NCI-H345 treated with DMSO at 0.1 percent for 48 hours (cell line): Measurements from ENCODE around the gene OR52I1.

Experiments
- DNase-seq: peaks from one replicate; lab custom pipeline; 2025; ENCODE audit not compliant: unreplicated experiment; lab: John Stamatoyannopoulos, UW

OR52I1 gene

DNA sequence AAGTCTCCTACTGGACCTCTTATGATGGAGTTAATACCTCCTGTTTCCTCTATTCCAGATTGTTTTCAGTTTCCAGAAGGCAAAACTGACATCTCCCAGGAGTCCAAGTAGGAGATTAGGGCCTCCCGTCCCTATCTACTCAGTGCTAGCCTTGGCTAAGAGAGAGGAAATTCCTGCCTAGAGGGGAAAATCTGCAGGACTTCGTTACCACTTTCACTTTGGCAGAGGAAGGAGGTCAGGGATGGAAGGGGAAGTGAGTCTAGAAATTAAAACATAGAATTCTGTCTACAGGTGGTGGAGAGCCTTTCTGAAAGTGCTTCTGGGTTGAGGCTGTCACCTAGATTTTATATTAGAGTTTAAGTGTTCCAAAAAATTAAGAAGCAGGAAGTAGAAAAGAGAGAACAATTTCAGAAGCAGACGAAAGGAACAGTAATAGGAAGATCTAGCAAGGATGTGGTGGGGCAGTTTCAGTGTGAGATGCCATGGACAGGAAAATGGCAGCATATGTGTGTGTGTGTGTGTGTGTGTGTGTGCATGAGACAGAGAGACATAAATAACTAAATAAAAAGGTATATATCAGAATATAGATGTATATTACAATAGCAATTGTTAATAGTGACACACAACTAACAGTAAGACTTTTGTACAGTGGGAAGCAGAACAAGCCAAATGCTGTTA, 16.6 kb downstream of the OR52I1 start:
- no peak for DNase-seq

DNA sequence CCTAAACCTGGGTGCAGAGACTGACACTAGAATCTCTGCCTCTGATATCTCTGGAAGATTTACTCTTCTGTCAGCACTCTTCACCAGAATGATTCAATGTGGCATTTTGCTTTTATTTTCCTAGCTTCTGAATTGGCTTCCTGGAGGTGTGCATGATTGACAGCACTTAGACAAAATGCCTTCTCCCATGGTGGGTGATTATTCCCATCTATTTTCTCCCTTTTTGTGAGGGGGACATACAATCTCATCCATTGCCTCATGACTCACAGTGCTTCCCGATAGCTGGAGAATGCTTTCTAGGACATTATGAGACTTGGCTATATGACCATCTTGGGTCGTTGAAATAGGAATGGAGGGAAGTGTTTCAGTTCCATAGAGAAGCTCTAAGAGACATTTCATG, 18.1 kb downstream of the OR52I1 start:
- no peak for DNase-seq

DNA sequence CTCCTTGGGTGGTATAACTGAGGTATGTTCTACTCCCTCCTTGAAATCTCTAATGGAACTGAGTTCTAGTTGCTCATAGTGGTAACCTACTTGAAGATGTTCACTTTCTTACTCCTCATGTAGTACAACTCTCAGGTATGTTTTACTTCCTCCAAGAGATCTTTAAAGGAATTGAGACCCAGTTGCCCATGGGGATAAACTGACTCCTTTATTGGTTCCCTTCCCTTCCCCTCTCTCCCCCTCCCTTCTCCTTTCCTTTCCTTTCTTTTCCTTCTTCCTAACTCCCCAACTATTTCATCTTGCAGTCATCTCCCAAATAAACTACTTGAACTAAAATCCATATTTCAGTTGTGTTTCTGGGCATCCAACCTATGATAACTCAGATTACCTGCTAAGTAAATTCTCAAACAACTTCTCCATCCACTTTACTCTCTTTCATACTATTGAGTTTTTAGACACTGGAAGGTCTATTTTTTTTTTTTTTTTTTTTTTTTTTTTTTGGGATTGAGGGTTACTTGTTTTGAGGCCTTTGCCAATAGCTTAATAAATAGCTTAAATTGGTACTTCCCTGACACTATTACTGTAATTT, 22.1 kb downstream of the OR52I1 start:
- DNase-seq, result no peak

DNA sequence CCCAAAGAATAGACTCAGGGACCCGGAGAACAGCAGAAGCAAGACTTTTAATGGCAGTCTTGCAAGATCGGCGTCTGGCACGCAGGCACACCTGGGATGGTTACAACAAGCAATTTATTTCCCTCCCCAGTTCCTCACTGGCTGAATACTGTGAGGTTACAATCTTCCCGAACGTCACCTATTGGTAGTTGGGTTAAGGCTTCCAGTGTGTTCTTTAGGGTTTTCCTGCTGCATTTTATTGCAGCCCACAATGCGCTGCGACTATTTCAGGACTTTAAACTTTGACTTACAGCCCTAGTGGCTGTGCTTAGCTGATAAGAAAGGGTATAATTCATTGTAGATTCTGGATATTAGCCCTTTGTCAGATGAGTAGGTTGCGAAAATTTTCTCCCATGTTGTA, 25.7 kb downstream of the OR52I1 start:
- DNase-seq, result no peak

DNA sequence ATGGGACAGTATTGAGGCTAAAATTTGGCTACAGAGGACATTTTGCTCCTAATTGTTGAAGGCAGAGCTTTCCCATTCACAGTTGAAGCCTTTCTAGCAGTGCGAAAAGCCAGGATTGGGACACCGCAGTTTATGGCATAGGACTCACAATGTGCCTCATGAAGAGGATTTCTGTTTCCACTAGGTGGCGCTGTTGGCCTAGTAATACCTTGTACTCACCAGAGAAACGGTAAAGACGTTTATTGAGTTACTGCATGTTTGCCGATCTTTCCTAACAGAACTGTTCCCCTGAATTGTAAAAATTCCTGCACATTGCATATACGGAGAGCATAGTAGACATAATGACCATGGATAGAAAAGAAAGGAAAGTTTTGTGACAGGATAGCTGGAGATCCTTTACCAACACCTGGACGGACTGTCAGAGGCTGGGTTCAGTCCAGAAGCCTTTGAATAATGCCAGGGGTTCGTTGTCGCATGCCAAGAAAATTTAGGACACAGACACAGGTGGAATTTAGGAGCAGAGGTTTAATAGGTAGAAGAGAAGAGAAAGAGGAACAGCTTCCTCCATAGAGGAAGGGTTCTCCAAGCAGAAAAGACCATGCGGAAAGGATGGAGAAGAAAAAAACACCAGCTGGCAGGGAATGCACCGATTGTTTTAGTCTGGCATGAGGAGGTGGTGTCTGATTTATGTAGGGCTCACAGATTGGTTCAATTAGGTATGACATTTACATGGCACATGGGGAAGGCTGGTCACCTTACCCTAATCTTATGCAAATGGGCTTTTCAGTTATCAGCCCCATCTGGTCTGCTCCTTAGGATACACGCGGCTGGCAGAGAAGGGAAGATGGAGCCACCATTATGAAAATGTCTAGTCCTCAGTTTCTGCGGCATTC, 32.6 kb downstream of the OR52I1 start:
- peak; percentile 80 for DNase-seq

DNA sequence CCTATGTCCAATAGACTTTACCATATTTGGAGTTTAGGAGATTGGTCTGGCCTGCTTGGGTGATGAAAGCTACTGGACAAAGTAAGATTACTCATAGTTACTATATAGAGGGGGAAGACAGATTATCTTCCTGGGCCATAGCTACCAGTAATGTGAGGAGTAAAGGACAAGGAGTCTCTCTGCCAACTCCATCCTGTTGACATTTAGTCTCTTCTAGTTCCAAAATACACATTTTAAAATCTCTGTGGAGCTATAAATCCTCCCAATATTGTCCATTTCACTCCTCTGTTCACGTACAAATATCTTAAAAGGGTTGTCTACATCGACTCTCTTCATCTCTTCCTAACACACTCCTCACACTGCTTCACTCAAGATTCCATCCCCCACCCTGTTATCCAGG, 42.3 kb downstream of the OR52I1 start:
- DNase-seq, result no peak

DNA sequence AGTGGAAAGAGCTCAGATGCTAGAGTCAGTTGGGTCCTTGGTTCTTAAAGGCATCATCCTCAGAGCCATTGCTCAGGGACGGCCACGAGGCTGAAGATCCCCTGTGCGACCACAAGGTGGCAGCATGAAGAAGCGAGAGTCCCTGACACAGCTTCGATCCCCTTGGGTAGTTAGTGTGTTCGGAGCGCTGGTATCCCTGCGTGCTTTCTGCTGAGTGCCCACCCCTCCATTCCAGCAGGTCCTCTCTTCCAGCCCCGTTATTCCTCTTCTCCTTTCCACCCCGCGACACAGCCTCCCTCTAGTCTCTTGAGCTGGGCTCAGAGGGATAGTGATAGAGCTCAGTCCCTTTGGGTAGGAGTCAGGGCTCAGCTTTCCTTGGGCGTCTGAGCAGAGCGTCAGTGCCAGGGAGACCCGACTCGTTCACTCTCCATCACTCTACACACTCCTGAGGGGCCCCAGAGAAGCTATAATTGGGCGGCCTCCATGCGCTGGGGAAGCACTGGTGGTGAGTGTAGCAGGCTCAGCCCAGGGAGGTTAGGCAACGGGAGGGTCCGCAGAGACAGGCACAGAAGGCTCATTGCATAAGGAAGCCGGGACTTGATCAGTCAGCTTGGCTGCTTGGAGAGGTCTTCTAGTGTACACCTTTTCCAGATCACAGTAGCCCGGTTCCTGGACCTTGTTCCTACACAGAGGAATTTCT, 43.3 kb downstream of the OR52I1 start, which contains the start of gene OR51D1:
OR51D1 (plus strand) TSS at position 516 of the 700 bp plus-strand sequence. CDS start 2,314 bp downstream, outside the sequence.
- DNase-seq, result peak; percentile 51

DNA sequence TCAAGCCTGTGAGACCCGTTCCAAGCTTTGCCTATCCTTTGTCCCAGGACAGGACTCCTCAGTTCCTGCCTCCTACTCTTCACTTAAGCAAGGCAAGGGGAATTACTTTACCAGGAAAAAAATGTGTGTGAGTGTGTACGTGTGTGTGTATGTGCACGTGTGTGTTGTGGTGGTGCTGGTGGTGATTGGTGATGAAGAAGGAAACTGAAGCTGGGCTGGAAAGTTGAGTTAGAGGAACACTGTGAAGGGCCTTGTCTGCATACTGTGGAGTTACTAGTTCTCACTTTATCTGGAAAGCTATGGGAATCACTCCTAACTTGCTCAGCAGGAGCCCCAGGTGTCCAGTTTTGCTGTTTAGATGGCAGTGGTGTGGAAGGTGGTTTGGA, 43.8 kb downstream of the OR52I1 start:
- DNase-seq, result no peak

DNA sequence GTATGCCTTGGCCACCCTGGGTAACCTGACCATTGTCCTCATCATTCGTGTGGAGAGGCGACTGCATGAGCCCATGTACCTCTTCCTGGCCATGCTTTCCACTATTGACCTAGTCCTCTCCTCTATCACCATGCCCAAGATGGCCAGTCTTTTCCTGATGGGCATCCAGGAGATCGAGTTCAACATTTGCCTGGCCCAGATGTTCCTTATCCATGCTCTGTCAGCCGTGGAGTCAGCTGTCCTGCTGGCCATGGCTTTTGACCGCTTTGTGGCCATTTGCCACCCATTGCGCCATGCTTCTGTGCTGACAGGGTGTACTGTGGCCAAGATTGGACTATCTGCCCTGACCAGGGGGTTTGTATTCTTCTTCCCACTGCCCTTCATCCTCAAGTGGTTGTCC, 46.1 kb downstream of the OR52I1 start:
- DNase-seq, result no peak

DNA sequence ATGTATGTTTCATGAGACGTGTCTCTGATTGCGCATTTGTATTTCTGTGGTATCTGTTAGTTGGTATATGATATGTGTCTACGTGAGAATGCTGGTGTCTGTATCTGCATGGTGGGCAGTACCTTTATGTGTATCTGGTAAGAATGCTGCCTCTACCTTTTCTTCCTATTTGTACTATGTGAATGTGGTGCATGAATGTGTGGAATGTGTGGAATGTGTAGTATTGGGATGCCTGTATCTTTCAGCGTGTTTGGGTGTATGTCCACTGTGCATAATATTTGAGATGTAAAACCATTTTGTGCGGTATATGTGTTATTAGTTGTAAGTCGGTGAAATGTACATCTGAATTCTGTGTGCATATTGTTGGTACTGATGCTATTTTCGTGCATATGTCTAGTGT, 47.7 kb downstream of the OR52I1 start:
- no peak for DNase-seq

DNA sequence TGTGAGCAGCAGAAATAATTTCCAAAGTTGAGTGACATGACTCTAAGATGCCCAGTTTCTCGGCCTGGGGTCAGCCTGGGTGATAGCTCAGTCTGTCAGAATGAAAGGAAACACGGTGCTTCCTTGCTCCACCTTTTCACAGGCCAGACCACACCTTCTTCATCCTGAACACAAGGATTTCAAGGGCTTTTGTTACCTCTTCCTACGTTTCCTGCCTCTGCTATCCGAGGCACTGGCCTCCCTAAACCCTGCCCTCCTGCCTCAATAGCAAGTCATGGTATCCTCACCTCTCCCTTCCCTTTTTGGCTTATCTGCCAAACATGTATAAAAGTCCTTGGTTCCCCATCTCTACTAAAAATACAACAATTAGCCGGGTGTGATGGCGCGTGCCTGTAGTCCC, 48.2 kb downstream of the OR52I1 start:
- no peak for DNase-seq

DNA sequence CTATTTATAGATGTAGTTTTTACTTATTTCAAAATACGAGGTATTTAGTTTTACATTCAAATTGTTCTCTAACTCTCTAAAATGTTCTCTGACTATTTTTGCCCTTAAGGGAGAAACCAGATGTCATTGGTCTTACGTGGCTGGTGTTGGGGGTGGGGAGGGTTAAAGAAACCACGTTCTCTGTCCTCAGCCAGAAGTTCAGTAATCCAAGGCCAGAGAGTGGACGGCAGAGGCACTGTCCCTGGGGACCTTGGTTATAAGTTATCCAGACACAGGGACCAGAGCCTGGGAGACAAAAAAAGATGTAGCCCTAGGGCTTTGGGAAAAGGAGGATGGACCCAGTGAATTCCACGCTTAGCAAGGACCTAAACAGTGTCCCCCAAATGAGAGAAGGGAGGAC, 49.2 kb downstream of the OR52I1 start:
- no peak for DNase-seq

DNA sequence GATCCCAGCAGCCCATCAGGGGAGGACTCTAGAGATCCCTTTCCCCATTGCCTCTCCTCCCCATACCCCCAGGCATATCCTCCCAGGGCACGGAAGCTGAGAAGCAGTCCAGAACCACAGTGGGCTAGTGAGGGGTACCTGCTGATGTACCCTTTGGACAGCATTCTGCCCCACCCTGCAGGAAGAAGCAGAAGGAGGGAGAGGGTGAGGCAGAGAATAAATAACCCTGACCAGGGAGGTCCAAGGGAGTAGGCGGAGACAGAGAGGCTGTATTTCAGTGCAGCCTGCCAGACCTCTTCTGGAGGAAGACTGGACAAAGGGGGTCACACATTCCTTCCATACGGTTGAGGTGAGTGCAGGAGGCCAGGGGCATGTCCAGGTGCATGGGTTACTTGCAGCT, 49.8 kb downstream of the OR52I1 start, which contains the start of gene OR51E1:
OR51E1 (plus strand) TSS at position 301 of the 400 bp plus-strand sequence. CDS start 8,545 bp downstream, outside the sequence.
- no peak for DNase-seq

DNA sequence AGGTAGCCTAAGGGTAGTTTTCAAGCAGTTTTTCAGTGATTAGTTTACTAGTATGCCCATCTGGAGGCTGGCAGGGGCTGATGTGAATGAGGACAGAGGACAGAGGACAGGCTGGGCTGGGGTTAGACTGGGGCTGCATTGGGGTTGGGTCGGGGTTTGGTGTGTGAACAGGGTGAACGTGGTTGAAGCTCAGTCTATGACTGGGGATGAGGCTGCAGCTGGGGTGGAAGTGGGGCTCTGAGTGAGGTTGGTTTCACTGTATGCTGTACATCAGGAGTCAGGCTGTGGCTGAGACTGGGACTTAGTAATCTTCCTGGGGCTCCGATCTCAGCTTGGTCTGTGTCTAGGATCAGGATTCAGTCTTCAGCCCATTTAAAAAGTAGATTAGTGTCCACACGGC, 50.4 kb downstream of the OR52I1 start:
- no peak for DNase-seq
